GM23338 (cell line): ENCODE results near the gene IQGAP2. TPM values are rescaled to one million over a fixed set of nuclear protein-coding genes. Genes with fewer than 3 reads are reported as not detected.

Experiments
- ATAC-seq: fragments of 200-7000 bp; cut with Tn5 transposase; 3 replicates; pipeline ENCODE4 v1.9.1; 2020
- DNase-seq: peaks from one replicate; pipeline ENCODE4 v3.0.0-alpha.2; 2015; ENCODE audit warnings: low spot score
- H2AFZ ChIP-seq: fragments of 200-600 bp; sonication (generic); 2 replicates; pipeline ENCODE4 v1.8.0; 2016; ENCODE audit warnings: antibody characterized with exemption, mild to moderate bottlenecking, moderate library complexity
- H3F3A ChIP-seq: fragments of 200-600 bp; sonication (generic); replicated peaks from 2 replicates; pipeline ENCODE4 v1.8.0; 2017; ENCODE audit warnings: antibody characterized with exemption, mixed run types, low read depth
- H3K27ac ChIP-seq: fragments of 200-600 bp; sonication (generic); 2 replicates; pipeline ENCODE4 v1.6.1; 2016; ENCODE audit warnings: low read depth
- H3K27me3 ChIP-seq: fragments of 200-600 bp; sonication (generic); 2 replicates; pipeline ENCODE4 v1.8.0; 2016; ENCODE audit warnings: mild to moderate bottlenecking, mixed run types, moderate library complexity; ENCODE audit not compliant: insufficient read depth
- H3K36me3 ChIP-seq: fragments of 200-600 bp; sonication (generic); 2 replicates; pipeline ENCODE4 v1.8.0; 2016; ENCODE audit warnings: mild to moderate bottlenecking; ENCODE audit not compliant: insufficient read depth
- H3K4me1 ChIP-seq: fragments of 200-600 bp; sonication (generic); 2 replicates; pipeline ENCODE4 v1.8.0; 2016; ENCODE audit warnings: mild to moderate bottlenecking, moderate library complexity; ENCODE audit not compliant: insufficient read depth
- H3K4me2 ChIP-seq: fragments of 200-600 bp; sonication (generic); 2 replicates; pipeline ENCODE4 v1.7.1; 2017; ENCODE audit warnings: mixed run types
- H3K4me3 ChIP-seq: fragments of 200-600 bp; sonication (generic); 2 replicates; pipeline ENCODE4 v1.6.1; 2016; ENCODE audit warnings: mixed run types
- H3K79me2 ChIP-seq: fragments of 200-600 bp; sonication (generic); replicated peaks from 2 replicates; pipeline ENCODE4 v1.8.0; 2017; ENCODE audit warnings: mild to moderate bottlenecking; ENCODE audit not compliant: insufficient read depth
- H3K9me2 ChIP-seq: fragments of 200-600 bp; sonication (generic); 2 replicates; pipeline ENCODE4 v1.8.0; 2017; ENCODE audit not compliant: insufficient read depth
- H4K20me1 ChIP-seq: fragments of 200-600 bp; sonication (generic); replicated peaks from 2 replicates; pipeline ENCODE4 v1.8.0; 2017; ENCODE audit warnings: mild to moderate bottlenecking; ENCODE audit not compliant: insufficient read depth
- H3K27ac Mint-ChIP-seq: 2 replicates; pipeline ENCODE4 v1.8.0; 2020; ENCODE audit warnings: inconsistent platforms, mild to moderate bottlenecking, moderate library complexity, mixed read lengths
- H3K27me3 Mint-ChIP-seq: 3 replicates; pipeline ENCODE4 v1.8.0; 2022; ENCODE audit warnings: low read depth, mild to moderate bottlenecking, moderate library complexity, mixed read lengths, inconsistent platforms; ENCODE audit not compliant: insufficient read depth, poor library complexity
- H3K36me3 Mint-ChIP-seq: 3 replicates; pipeline ENCODE4 v1.8.0; 2021; ENCODE audit warnings: low read depth, mild to moderate bottlenecking, inconsistent platforms, moderate library complexity, mixed read lengths
- H3K4me1 Mint-ChIP-seq: 3 replicates; pipeline ENCODE4 v1.8.0; 2020; ENCODE audit warnings: mild to moderate bottlenecking, inconsistent platforms, mixed read lengths
- H3K4me3 Mint-ChIP-seq: 3 replicates; pipeline ENCODE4 v1.8.0; 2021; ENCODE audit warnings: moderate library complexity, mild to moderate bottlenecking, inconsistent platforms, mixed read lengths
- H3K9me3 Mint-ChIP-seq: 3 replicates; pipeline ENCODE4 v1.8.0; 2020; ENCODE audit warnings: moderate library complexity, mild to moderate bottlenecking, inconsistent platforms, mixed read lengths
- CREB1 ChIP-seq: fragments of 250-450 bp; sonication (Bioruptor Pico); IDR thresholded peaks from 2 replicates; pipeline ENCODE4 v1.5.0; 2020; ENCODE audit warnings: low read depth, mild to moderate bottlenecking, moderate library complexity
- CTCF ChIP-seq, 2 experiments: fragments of 200-600 bp in 1 of 2; sonication (generic) in 1 of 2; conservative IDR thresholded peaks; 2 replicates each; pipeline versions ENCODE4 v1.5.1 to v1.6.1; 2016 to 2017; ENCODE audit warnings: antibody characterized with exemption in 2 of 2, low read depth in 2 of 2, mild to moderate bottlenecking in 2 of 2, moderate library complexity in 1 of 2
- ETS1 ChIP-seq: IDR thresholded peaks from 2 replicates; pipeline ENCODE4 v1.6.1; 2016; ENCODE audit warnings: antibody characterized with exemption
- EZH2 ChIP-seq: fragments of 200-600 bp; sonication (generic); IDR thresholded peaks from one replicate; pipeline ENCODE4 v1.8.0; 2017; ENCODE audit warnings: antibody characterized with exemption, mild to moderate bottlenecking, low read depth; ENCODE audit not compliant: unreplicated experiment
- EZH2phosphoT487 ChIP-seq: fragments of 200-600 bp; sonication (generic); IDR thresholded peaks from one replicate; pipeline ENCODE4 v1.8.1; 2018; ENCODE audit warnings: antibody characterized with exemption; ENCODE audit not compliant: unreplicated experiment
- JUNB ChIP-seq: IDR thresholded peaks from one replicate; pipeline ENCODE4 v1.6.1; 2016; ENCODE audit warnings: antibody characterized with exemption; ENCODE audit not compliant: unreplicated experiment
- NANOG ChIP-seq: IDR thresholded peaks from 2 replicates; pipeline ENCODE4 v1.6.1; 2016; ENCODE audit warnings: antibody characterized with exemption, borderline replicate concordance
- POLR2AphosphoS5 ChIP-seq: IDR thresholded peaks from 2 replicates; pipeline ENCODE4 v1.6.1; 2016; ENCODE audit warnings: antibody characterized with exemption, low read depth
- REST ChIP-seq: IDR thresholded peaks from one replicate; pipeline ENCODE4 v1.6.1; 2018; ENCODE audit warnings: antibody characterized with exemption; ENCODE audit not compliant: unreplicated experiment
- STAT1 ChIP-seq: IDR thresholded peaks from one replicate; pipeline ENCODE4 v1.6.1; 2016; ENCODE audit warnings: antibody characterized with exemption; ENCODE audit not compliant: unreplicated experiment
- ZNF114 ChIP-seq: fragments of 250-450 bp; sonication (Bioruptor Pico); IDR thresholded peaks from 2 replicates; pipeline ENCODE4 v1.5.0; 2020; ENCODE audit warnings: mild to moderate bottlenecking, moderate library complexity
- ZNF331 ChIP-seq: fragments of 250-450 bp; sonication (Bioruptor Pico); IDR thresholded peaks from 2 replicates; pipeline ENCODE4 v1.5.0; 2020; ENCODE audit warnings: low read depth, mild to moderate bottlenecking, moderate library complexity
- ZNF462 ChIP-seq: fragments of 250-450 bp; sonication (Bioruptor Pico); IDR thresholded peaks from 2 replicates; pipeline ENCODE4 v1.5.0; 2020; ENCODE audit warnings: mild to moderate bottlenecking, moderate library complexity
- polyA plus RNA-seq: library from polyadenylated mRNA; unstranded; fragments of >200 nt; fragmentation: Nextera tagmentation; extraction: Ambion mirVana; gene quantifications from 2 replicates; pipeline ENCODE4 v1.2.1, GENCODE V29; 2016
- total RNA-seq: library from RNA; depleted of rRNA; stranded (reverse); fragments of >200 nt; shearing (Covaris generic); gene quantifications from 2 replicates; pipeline ENCODE4 v1.2.3, GENCODE V29; 2014

The IQGAP2 gene
- total and polyA plus RNA-seq, 2 experiments from 2014 or later, result 60.0 to 86.5 TPM

- ATAC-seq, result no peak
- peaks cover 4% of the 10 kb centered on the region; the same call in 2 of the 3 replicates for H3K4me1 Mint-ChIP-seq
- Histone ChIP-seq H4K20me1 (no peaks in the 10 kb centered on the region), H3K79me2 (no peaks in the 10 kb centered on the region), H3K27ac (no peak overlapping the region), H2AFZ (no peak overlapping the region), H3K4me2 (no peak overlapping the region), H3K4me3 (no peak overlapping the region), H3K27me3 (no peaks in the 10 kb centered on the region), H3F3A (no peaks in the 10 kb centered on the region), H3K4me1 (no peaks in the 10 kb centered on the region), H3K36me3 (no peaks in the 10 kb centered on the region), H3K9me2 (no peaks in the 10 kb centered on the region)
- no peaks in the 10 kb centered on the region for H3K27me3 Mint-ChIP-seq
- H3K4me3 Mint-ChIP-seq, result no peak overlapping the region
- no peak overlapping the region for H3K27ac Mint-ChIP-seq
- peak; percentile 12 for DNase-seq
- H3K36me3 Mint-ChIP-seq, result 0 out of 3 replicates have a peak, but pooled peaks cover 4% of the 10 kb centered on the region
- H3K9me3 Mint-ChIP-seq, result no peaks in the 10 kb centered on the region
- TF ChIP-seq CTCF (conservative IDR thresholded peaks at IDR 0.05; ENCODE audit: low read depth in 2 of 2) (no peak), REST (no peak), EZH2 (no peak), ETS1 (no peak), ZNF331 (CRISPR knock-in tag) (no peak), ZNF114 (CRISPR knock-in tag) (no peak), POLR2AphosphoS5 (no peak), JUNB (no peak), CREB1 (no peak), NANOG (no peak), EZH2phosphoT487 (no peak), STAT1 (no peak), ZNF462 (CRISPR knock-in tag) (no peak)
Measured at GRCh38 chr5:76657683-76658311, 254.7 kb downstream of the IQGAP2 start.
